SK-N-SH treated with all-trans-retinoic acid at 6 μM for 48 hours (cell line): ENCODE measurements around the gene GNA14.
"Not testable (repeated sequence)": the region's sequence is repeated elsewhere in the genome, so short reads cannot be mapped to it uniquely, and the experiment has no call there.

ENCODE experiments used
- ATAC-seq: fragments of 200-7000 bp; cut with Tn5 transposase; 3 replicates; pipeline ENCODE4 v1.9.1; 2020; ENCODE audit warnings: mild to moderate bottlenecking, moderate library complexity
- ARNTL ChIP-seq: fragments of 450-650 bp; formaldehyde crosslinking; IDR thresholded peaks from 2 replicates; pipeline ENCODE4 v1.5.0; 2020; ENCODE audit warnings: low read depth, mild to moderate bottlenecking, moderate library complexity, borderline replicate concordance
- BACH2 ChIP-seq: fragments of 250-450 bp; sonication (Bioruptor Pico); IDR thresholded peaks from 2 replicates; pipeline ENCODE4 v1.9.0; 2021; ENCODE audit warnings: mild to moderate bottlenecking, borderline replicate concordance
- CSDC2 ChIP-seq: fragments of 250-450 bp; sonication (Bioruptor Pico); IDR thresholded peaks from 2 replicates; pipeline ENCODE4 v1.5.0; 2020; ENCODE audit warnings: mild to moderate bottlenecking, moderate library complexity
- ESRRG ChIP-seq: fragments of 250-450 bp; sonication (Bioruptor Pico); IDR thresholded peaks from 2 replicates; pipeline ENCODE4 v1.6.1; 2021; ENCODE audit warnings: mild to moderate bottlenecking
- GLIS3 ChIP-seq: fragments of 250-450 bp; sonication (Bioruptor Pico); IDR thresholded peaks from 2 replicates; pipeline ENCODE4 v1.5.0; 2020; ENCODE audit warnings: mild to moderate bottlenecking, moderate library complexity
- OSR1 ChIP-seq: fragments of 250-450 bp; sonication (Bioruptor Pico); IDR thresholded peaks from 2 replicates; pipeline ENCODE4 v1.8.0; 2022; ENCODE audit warnings: moderate library complexity, mild to moderate bottlenecking, inconsistent platforms
- PPARA ChIP-seq: fragments of 250-450 bp; sonication (Bioruptor Pico); IDR thresholded peaks from 2 replicates; pipeline ENCODE4 v1.5.0; 2020; ENCODE audit warnings: mild to moderate bottlenecking, borderline replicate concordance
- RARB ChIP-seq: fragments of 250-450 bp; sonication (Bioruptor Pico); IDR thresholded peaks from 2 replicates; pipeline ENCODE4 v1.8.0; 2021; ENCODE audit warnings: mild to moderate bottlenecking, moderate library complexity
- SNAI2 ChIP-seq: fragments of 250-450 bp; sonication (Bioruptor Pico); IDR thresholded peaks from 2 replicates; pipeline ENCODE4 v1.5.0; 2020; ENCODE audit warnings: mild to moderate bottlenecking, moderate library complexity
- TCF4 ChIP-seq: fragments of 250-450 bp; sonication (Bioruptor Pico); IDR thresholded peaks from 2 replicates; pipeline ENCODE4 v1.8.0; 2021; ENCODE audit warnings: mild to moderate bottlenecking, moderate library complexity, borderline replicate concordance
- TOX ChIP-seq: fragments of 250-450 bp; sonication (Bioruptor Pico); IDR thresholded peaks from 2 replicates; pipeline ENCODE4 v1.8.0; 2021; ENCODE audit warnings: mild to moderate bottlenecking, moderate library complexity, borderline replicate concordance
- ZC3H10 ChIP-seq: fragments of 250-450 bp; sonication (Bioruptor Pico); IDR thresholded peaks from 2 replicates; pipeline ENCODE4 v1.5.1; 2021; ENCODE audit warnings: mild to moderate bottlenecking, moderate library complexity
- ZFP3 ChIP-seq: fragments of 250-450 bp; sonication (Bioruptor Pico); IDR thresholded peaks from 2 replicates; pipeline ENCODE4 v1.5.0; 2020; ENCODE audit warnings: mild to moderate bottlenecking, moderate library complexity
- ZFP30 ChIP-seq: fragments of 450-650 bp; formaldehyde crosslinking; IDR thresholded peaks from 2 replicates; pipeline ENCODE4 v1.5.0; 2022; ENCODE audit warnings: mild to moderate bottlenecking, moderate library complexity
- ZNF565 ChIP-seq: fragments of 450-650 bp; formaldehyde crosslinking; conservative IDR thresholded peaks from 2 replicates; pipeline ENCODE4 v1.5.0; 2020; ENCODE audit warnings: low read depth, mild to moderate bottlenecking, moderate library complexity
- ZNF70 ChIP-seq: fragments of 450-650 bp; formaldehyde crosslinking; IDR thresholded peaks from 2 replicates; pipeline ENCODE4 v1.5.0; 2020; ENCODE audit warnings: mild to moderate bottlenecking, moderate library complexity
- ZNF8 ChIP-seq: fragments of 450-650 bp; formaldehyde crosslinking; IDR thresholded peaks from 2 replicates; pipeline ENCODE4 v1.5.0; 2020; ENCODE audit warnings: mild to moderate bottlenecking, moderate library complexity
- TF ChIP-seq, protein P1 (sequence below): fragments of 250-450 bp; sonication (Bioruptor Pico); IDR thresholded peaks from 2 replicates; pipeline ENCODE4 v1.8.0; 2021; ENCODE audit warnings: low read depth, mild to moderate bottlenecking, moderate library complexity, borderline replicate concordance
- TF ChIP-seq, protein P2 (sequence below): fragments of 250-450 bp; sonication (Bioruptor Pico); IDR thresholded peaks from 2 replicates; pipeline ENCODE4 v1.8.0; 2020; ENCODE audit warnings: mild to moderate bottlenecking, moderate library complexity, borderline replicate concordance
- TF ChIP-seq, protein P3 (sequence below): fragments of 250-450 bp; sonication (Bioruptor Pico); IDR thresholded peaks from 2 replicates; pipeline ENCODE4 v1.5.1; 2021; ENCODE audit warnings: mild to moderate bottlenecking, moderate library complexity
- TF ChIP-seq, protein P4 (sequence below): fragments of 250-450 bp; sonication (Bioruptor Pico); IDR thresholded peaks from 2 replicates; pipeline ENCODE4 v1.5.1; 2020; ENCODE audit warnings: low read depth, mild to moderate bottlenecking, moderate library complexity

The GNA14 gene

DNA sequence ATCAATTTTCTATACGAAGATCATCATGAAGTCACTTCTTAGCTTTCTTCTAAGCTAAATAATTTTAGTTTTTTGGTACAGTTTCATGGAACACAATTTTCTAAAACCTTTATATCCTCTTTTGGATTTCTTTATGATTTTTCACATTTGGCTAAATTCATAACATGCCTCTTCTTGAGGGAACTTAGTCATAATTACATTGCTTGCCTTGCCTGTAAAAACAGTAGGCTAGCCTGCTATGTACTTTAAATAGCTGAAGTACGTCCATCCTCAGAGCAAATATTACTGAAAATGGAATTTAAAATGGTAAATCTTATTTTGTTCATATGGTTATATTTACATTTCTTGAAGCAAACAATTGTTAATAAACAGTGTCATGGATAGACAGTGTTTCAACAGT, 245.8 kb downstream of the GNA14 start:
- TF ChIP-seq, protein P1, sequence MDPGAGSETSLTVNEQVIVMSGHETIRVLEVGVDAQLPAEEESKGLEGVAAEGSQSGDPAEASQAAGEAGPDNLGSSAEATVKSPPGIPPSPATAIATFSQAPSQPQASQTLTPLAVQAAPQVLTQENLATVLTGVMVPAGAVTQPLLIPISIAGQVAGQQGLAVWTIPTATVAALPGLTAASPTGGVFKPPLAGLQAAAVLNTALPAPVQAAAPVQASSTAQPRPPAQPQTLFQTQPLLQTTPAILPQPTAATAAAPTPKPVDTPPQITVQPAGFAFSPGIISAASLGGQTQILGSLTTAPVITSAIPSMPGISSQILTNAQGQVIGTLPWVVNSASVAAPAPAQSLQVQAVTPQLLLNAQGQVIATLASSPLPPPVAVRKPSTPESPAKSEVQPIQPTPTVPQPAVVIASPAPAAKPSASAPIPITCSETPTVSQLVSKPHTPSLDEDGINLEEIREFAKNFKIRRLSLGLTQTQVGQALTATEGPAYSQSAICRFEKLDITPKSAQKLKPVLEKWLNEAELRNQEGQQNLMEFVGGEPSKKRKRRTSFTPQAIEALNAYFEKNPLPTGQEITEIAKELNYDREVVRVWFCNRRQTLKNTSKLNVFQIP (CRISPR knock-in tag), result no peak
- TF ChIP-seq TOX, result no peak
- TF ChIP-seq ZNF8 (CRISPR knock-in tag), result no peak
- TF ChIP-seq GLIS3 (CRISPR knock-in tag), result no peak
- TF ChIP-seq ZC3H10 (CRISPR knock-in tag), result no peak
- no peak for TF ChIP-seq ZNF70 (CRISPR knock-in tag)
- no peak for TF ChIP-seq ZNF565 (CRISPR knock-in tag)
- no peak for TF ChIP-seq ZFP3 (CRISPR knock-in tag)
- no peak for TF ChIP-seq ZFP30 (CRISPR knock-in tag)
- peak; percentile 80 for ATAC-seq

DNA sequence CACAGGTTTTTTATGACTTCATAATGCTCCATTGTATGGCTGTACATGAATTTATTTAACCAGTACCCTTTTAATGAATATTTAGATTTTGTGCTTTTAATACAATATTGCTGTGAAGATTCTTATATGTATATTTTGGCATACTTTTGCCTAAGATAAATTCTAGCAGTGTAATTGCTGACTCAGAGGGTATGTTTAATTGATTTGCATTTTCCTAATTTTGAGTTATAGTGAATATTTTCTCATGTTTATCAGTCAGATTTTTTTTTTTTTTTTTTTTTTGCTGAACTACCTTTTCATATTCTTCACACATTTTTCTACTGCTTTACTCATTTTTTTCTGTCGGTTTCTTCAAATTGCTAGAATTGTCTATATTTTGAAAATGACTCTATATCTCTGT, 248.2 kb downstream of the GNA14 start:
- no peak for ATAC-seq
- no peak for TF ChIP-seq ZNF70 (CRISPR knock-in tag)
- TF ChIP-seq ARNTL (CRISPR knock-in tag), result no peak
- TF ChIP-seq OSR1 (CRISPR knock-in tag), result no peak
- TF ChIP-seq ESRRG (CRISPR knock-in tag), result no peak
- no peak for TF ChIP-seq SNAI2 (CRISPR knock-in tag)
- TF ChIP-seq ZFP3 (CRISPR knock-in tag), result no peak
- TF ChIP-seq, protein P2, sequence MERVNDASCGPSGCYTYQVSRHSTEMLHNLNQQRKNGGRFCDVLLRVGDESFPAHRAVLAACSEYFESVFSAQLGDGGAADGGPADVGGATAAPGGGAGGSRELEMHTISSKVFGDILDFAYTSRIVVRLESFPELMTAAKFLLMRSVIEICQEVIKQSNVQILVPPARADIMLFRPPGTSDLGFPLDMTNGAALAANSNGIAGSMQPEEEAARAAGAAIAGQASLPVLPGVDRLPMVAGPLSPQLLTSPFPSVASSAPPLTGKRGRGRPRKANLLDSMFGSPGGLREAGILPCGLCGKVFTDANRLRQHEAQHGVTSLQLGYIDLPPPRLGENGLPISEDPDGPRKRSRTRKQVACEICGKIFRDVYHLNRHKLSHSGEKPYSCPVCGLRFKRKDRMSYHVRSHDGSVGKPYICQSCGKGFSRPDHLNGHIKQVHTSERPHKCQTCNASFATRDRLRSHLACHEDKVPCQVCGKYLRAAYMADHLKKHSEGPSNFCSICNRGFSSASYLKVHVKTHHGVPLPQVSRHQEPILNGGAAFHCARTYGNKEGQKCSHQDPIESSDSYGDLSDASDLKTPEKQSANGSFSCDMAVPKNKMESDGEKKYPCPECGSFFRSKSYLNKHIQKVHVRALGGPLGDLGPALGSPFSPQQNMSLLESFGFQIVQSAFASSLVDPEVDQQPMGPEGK (CRISPR knock-in tag), result no peak
- TF ChIP-seq ZC3H10 (CRISPR knock-in tag), result no peak
- TF ChIP-seq, protein P1 (CRISPR knock-in tag), result no peak
- TF ChIP-seq, protein P3, sequence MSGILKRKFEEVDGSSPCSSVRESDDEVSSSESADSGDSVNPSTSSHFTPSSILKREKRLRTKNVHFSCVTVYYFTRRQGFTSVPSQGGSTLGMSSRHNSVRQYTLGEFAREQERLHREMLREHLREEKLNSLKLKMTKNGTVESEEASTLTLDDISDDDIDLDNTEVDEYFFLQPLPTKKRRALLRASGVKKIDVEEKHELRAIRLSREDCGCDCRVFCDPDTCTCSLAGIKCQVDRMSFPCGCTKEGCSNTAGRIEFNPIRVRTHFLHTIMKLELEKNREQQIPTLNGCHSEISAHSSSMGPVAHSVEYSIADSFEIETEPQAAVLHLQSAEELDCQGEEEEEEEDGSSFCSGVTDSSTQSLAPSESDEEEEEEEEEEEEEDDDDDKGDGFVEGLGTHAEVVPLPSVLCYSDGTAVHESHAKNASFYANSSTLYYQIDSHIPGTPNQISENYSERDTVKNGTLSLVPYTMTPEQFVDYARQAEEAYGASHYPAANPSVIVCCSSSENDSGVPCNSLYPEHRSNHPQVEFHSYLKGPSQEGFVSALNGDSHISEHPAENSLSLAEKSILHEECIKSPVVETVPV (CRISPR knock-in tag), result no peak
- TF ChIP-seq ZNF565 (CRISPR knock-in tag), result no peak

DNA sequence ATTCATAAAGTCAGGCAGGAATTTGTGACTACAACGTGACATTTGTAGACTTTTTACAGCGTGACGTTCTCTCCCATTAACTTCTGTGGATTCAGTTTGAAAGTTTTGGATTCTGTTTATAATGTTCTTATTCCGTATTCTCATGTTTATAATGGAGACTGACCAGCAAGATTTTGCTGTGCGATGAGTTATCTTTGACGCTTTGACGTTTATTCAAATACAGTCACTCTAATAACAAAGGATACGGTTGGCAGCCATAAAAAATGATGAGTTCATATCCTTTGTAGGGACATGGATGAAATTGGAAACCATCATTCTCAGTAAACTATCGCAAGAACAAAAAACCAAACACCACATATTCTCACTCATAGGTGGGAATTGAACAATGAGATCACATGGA, 249.5 kb downstream of the GNA14 start:
- ATAC-seq, result not testable (repeated sequence)

DNA sequence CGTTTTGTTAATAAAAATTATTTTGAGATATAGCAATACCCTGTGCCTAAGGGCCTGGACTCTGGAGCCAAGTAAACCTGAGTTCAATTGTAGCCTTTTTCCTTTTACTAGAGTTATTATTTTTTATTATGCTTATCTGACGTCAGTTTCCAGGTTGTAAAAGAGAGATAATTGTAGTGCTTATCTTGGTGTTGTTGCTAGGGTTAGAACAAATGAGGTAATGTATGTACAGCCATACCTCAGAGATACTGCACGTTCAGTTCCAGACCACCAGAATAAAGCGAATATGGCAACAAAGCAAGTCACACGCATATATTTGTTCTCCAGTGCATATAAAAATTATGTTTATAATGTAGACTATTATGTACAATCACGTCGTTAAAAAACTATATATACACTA, 255.8 kb downstream of the GNA14 start:
- no peak for ATAC-seq
- TF ChIP-seq ZNF8 (CRISPR knock-in tag), result no peak
- no peak for TF ChIP-seq GLIS3 (CRISPR knock-in tag)

DNA sequence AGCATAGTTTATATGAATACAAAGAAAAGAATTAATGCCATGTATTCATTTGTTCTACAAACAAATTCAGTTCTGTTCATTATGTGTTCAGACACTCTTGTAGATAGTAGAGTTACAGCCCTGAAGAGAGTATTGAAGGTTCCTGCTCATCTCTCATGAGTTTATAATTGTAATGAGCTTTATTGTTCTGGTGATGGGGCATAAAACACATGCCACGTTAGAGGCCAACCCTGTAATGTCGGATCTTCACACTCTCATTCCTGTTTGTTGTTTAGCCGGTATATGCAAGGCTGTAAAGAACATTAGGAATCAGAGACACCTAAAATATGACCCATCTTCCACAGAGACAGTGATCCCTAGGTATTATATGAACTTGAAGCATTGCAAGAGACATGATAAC, 256.3 kb downstream of the GNA14 start:
- ATAC-seq, result no peak
- TF ChIP-seq CSDC2 (no peak), BACH2 (no peak), RARB (no peak), TCF4 (no peak), ZNF8 (CRISPR knock-in tag) (no peak), ZNF70 (CRISPR knock-in tag) (no peak), ZC3H10 (CRISPR knock-in tag) (no peak), ZFP3 (CRISPR knock-in tag) (no peak), ARNTL (CRISPR knock-in tag) (no peak), SNAI2 (CRISPR knock-in tag) (no peak), PPARA (no peak), ZNF565 (CRISPR knock-in tag) (no peak), GLIS3 (CRISPR knock-in tag) (no peak)
- TF ChIP-seq, protein P4, sequence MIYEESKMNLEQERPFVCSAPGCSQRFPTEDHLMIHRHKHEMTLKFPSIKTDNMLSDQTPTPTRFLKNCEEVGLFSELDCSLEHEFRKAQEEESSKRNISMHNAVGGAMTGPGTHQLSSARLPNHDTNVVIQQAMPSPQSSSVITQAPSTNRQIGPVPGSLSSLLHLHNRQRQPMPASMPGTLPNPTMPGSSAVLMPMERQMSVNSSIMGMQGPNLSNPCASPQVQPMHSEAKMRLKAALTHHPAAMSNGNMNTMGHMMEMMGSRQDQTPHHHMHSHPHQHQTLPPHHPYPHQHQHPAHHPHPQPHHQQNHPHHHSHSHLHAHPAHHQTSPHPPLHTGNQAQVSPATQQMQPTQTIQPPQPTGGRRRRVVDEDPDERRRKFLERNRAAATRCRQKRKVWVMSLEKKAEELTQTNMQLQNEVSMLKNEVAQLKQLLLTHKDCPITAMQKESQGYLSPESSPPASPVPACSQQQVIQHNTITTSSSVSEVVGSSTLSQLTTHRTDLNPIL (CRISPR knock-in tag), result no peak
- TF ChIP-seq, protein P3 (CRISPR knock-in tag), result no peak
- TF ChIP-seq, protein P1 (CRISPR knock-in tag), result no peak
